Measurements from ENCODE around the gene SH2B3.
"Not testable (repeated sequence)": the region's sequence is repeated elsewhere in the genome, so short reads cannot be mapped to it uniquely, and the experiment has no call there.

The SH2B3 gene

DNA sequence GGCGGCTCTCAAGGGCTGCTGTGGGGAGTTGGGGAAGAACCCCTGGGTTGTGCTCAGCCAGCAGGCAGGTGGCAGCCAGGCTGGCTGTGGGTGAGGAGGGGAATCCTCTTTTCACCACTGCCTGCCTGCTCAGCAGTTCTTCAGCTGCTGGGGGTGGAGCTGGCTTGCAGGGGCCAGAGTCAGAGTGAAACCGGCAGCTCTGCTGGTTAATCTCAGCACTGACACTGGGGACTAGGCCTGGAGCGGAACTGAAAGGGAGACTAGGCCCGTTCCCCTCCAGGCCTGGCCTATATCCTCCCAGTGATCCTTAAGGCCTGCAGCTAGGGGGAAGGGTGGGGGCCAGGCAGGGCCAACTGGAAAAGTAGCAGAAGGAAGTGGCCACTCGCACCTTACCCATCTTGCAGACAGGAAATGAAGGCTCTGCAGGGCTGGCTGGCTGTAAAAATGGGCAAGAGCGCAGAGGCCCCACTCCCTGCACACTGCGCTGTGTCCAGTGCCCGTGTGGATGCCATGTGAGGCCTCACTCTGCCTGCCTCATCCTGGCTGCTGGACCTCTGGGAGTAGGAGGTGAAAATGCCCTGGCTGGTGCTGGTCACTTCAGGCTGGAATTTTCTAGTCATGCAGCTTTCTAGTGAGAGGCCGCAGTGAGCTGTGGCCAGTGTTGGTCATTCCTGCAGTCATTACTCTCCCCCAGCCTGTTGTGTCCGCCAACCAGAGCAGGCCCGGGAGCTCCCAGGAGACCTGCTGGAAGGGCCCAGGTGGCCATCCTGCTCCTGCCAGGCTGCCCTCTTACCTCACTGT lies 39.4 kb downstream of the SH2B3 start:
- DNase-seq (ENCODE audit: low spot score): no peak

DNA sequence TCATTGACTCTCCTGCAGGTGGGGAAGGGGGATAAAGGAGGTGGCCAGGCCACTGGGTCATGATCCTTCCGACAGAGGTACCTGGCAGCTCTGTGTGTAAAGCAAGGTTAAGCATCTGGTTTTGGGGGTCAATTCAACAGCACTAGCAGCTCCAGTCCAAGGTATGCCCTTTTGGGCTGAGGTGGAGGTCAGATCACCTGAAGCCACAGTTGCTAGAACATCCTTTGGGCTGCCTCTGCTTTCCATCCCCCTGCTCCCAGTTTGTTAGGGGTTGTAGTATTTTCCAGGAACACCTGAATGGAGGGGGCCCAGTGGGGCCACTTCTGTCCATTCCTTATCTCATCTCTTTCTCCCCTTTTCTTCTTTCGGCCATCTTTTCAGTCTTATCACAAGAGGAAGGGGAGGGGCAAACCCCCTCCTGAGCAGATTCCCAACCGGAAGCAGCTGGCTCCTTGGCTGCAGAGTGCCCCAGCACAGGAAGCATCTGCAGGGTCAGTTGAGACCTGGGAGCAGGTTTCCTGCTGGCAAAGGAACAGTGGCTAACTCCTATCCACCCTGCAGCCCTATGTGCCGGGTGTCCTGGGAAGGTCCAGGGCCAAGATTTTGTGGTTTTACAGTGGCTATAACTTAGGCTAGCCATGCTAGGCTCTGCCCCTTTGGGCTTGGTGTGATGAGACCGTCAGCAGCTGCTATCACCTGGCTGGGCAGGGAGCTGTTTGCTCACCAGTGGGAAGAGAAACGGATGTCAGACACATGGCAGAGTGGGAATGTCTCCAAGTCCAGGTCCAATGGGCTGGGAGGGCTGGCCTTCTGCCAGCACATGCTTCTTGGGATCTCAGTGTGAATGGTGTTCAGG lies 40.2 kb downstream of the SH2B3 start:
- no peak for DNase-seq (ENCODE audit: low spot score)

DNA sequence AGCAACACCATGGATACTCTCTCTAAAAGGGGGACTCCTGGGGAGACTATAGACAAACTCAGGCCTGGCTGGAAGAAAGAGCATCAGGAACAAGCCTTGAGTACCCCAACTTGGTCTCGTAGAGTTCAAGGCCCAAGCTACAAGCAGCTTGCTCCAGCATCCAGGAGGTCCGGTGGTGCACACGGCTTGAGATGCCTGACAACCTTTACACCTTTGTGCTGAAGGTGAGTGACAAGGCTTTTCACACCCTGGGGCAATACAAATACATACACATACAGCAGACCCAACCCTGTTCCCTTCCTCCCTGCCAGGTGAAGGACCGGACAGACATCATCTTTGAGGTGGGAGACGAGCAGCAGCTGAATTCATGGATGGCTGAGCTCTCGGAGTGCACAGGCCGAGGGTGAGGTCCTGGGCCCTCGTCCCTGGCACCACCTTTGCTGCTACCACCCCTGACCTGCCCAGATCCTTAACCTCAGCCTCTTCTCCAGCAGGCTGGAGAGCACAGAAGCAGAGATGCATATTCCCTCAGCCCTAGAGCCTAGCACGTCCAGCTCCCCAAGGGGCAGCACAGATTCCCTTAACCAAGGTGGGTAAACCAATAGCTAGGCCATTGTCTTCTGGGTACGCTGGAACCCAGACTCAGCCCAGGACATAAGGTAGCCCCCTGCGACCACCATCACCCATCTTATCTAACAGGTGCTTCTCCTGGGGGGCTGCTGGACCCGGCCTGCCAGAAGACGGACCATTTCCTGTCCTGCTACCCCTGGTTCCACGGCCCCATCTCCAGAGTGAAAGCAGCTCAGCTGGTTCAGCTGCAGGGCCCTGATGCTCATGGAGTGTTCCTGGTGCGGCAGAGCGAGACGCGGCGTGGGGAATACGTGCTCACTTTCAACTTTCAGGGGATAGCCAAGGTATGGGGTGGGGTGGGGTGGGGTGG lies 41.2 kb downstream of the SH2B3 start:
- no peak for DNase-seq (ENCODE audit: low spot score)

DNA sequence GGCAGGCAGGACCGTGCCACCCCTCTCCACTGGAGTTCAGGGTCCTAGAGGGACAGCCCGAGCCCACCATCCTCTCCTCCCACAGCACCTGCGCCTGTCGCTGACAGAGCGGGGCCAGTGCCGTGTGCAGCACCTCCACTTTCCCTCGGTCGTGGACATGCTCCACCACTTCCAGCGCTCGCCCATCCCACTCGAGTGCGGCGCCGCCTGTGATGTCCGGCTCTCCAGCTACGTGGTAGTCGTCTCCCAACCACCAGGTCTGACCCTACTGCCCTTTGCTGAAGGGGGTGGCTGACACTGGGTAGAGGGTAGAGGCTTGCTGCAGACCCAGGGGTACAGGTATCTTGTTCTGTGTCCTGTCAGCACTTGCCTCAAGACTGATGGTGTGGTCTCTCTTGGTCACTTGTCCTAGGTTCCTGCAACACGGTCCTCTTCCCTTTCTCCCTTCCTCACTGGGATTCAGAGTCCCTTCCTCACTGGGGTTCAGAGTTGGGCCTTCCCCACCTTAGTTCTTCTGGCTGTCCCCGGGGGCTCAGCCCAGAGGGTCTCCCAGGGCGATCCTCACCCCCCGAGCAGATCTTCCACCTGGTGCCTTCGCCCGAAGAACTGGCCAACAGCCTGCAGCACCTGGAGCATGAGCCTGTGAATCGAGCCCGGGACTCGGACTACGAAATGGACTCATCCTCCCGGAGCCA lies 42.0 kb downstream of the SH2B3 start:
- DNase-seq (ENCODE audit: low spot score): no peak

DNA sequence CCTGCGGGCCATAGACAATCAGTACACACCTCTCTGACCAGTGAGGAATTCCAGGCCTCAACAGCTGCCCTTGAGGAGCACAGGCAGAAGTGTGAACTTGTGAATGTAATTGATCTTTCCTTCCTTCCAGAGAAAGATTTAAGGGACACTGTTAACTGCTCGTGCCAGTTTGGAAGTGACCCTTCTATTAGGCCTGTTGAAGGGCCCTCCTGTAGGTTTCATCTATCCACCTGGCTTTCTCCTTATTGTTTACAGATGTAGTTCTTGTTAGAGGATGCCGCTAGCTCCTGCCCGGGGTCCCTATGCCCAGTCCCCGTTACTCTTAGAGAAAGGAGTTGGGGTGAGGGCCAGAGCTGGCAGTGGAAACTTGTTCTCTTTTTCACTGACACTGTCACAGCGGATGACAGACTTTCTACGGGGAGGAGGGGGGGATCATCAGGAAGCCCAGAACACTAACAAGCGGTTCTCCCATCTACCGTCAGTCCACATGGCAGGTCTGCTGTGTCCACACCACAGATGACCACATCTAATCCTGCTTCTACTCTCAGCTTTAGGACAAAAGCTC lies 42.6 kb downstream of the SH2B3 start:
- no peak for DNase-seq (ENCODE audit: low spot score)

DNA sequence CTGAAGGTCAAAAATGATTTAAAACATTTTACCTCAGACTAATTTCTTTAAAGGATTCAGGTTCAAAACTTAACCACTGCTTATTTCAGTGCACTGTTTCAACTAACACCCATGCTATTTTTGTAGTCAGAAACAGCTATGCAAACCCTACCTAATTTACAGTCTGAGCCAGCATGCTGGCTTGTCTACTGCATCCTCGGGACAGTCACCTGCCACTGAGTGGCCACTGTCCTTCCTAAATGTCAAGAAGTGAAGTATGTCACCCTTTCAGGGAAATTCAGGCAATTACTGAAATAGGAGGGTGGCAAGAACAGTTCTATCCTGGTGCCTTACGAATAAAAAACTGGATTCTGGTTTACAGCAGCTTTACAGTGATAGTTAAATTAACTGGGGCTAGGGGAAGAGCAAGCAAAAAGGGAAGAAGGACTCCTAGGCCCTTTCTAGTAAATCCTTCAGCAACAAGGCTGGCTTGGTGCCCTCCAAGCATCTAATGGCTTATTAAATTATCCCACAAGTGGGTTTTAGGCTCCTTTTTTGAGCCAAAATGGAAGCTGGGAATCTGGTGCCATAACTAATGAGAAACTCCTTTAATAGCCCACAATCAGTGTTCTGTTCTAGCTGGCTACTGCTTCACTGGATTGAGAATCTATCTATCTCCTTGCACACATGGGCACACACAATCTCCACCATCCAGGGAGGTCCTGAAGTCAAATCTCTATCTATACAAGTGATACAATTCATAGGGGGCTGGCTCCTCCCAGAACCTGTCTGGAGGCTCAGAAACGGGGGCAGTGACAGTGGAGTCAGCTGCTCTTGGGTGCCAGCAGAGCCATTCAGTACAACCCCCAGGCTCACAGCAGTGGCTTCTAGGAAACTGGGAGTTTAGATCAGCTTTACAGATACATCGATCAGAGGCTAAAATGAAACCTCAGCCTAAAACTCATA lies 43.4 kb downstream of the SH2B3 start:
- no peak for DNase-seq (ENCODE audit: low spot score)

DNA sequence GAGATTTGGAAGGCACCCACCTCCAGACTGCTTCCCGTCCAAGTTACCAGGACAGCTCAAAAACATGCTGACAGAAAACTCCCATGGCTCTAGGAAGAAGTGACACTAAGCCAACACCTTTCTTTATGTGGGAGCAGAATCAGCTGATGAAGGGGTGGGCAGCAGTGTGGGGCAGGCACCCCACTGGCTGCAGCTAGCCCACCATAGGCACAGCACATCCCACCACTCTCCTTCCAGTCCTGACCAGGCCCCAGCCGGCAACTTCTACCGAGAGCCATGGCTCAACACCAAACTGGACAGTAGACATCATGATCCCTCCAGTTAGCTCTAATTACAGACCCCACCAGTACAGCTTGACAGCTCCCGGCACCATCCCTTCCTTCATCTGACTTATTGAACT lies 45.0 kb downstream of the SH2B3 start:
- no peak for DNase-seq (ENCODE audit: low spot score)

DNA sequence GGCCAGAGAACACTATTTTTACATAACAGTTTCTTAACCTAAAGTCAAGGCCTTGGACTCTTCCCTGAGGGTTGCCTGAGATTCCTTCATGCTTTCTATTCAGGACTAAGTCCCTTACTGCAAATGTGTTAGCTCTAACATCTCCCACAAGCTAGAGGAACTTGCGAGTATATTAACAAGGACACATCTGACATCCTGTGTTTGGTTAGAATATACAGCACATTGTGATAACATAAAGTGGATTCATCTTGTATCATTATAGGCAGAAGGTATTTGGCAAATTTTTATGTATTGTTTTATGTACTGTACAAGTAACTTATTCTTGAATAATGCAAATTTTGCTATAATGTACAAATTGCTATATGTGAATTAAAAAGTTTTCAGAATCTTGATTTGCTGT lies 45.5 kb downstream of the SH2B3 start:
- DNase-seq (ENCODE audit: low spot score): no peak

DNA sequence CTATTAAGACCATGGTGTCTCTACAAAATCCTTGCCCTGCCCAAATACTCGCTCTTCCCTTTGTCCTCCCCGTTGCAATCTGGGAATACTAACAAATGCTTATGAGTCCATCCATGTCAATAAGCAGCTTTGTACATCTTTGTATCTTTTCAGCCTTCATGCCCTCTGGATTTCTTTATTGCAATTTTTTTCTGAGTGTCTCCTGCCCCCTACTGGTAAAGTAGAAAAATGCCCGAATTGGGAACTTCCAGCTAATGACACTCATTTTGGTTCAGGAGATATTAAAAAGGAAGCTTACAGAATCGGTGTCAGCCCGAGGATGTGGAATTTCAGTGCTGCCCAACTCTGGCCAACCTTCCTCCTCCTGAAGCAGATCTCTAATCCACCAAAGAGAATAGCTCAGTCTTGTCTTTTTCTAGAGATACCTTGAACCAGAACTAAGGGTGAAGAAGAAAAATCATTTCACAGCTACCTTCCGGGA lies 46.0 kb downstream of the SH2B3 start:
- peak; percentile 54 for DNase-seq (ENCODE audit: low spot score)

DNA sequence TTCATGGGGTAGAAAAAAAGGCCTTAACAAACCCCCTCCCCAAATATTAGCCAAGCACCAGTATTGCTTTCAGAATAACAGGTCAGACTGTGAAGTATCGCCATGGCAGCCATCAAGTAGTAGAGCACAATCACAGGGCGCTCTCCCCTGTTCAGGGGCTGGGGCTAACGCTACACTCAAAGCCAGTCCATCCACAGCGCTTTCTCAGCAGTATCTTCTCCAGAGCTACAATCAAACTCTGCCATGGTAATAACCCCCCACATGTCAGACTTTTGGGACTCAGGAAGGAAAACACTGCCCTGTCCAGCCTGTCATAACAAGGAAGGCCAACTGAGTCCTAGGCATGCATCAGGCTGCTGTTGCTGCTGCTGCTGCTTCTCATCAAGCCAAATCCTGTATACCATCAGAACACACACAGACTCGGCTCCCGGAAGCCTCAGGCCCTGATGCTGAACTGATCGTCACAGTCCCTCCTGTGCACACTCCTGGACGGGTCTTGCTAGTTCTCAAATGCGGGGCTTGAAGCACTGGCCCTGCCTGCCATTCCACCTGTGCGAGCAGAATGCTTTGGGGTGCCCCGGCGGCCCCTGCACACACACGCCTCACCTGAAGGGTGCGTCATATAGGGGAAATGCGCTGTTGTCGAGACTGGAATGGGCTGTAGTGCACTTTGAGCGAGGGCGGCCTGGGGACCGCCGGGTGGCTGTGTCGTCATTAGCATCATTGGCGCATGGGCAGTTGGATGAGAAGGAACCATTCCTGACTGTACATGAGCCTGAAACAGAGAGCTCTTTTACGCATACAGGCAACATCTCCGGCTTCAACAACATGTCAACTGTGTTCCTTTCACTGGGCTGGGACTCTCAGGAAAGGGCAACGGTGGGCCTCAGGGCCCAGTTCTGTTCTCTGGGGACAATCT lies 47.6 kb downstream of the SH2B3 start:
- no peak for DNase-seq (ENCODE audit: low spot score)

DNA sequence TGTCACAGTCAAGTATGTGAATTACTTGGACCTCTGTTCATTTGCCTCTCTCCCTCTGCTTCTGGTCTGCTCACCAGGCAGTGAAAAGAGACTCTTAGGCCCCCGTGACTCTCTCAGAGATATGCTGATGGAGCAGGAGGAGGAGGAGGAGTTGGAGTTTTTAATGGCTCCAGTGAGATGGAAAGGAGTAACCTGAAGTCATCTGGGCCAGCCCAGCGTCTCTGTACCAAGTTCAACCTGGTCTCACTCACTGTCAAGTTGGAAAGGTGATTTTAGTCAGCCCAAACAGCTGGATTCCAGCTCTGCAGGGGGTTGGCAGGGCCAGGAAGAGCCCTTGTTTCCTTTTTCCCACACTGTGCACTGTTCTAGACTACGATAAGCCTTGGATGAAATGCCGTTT lies 48.6 kb downstream of the SH2B3 start:
- no peak for DNase-seq (ENCODE audit: low spot score)

DNA sequence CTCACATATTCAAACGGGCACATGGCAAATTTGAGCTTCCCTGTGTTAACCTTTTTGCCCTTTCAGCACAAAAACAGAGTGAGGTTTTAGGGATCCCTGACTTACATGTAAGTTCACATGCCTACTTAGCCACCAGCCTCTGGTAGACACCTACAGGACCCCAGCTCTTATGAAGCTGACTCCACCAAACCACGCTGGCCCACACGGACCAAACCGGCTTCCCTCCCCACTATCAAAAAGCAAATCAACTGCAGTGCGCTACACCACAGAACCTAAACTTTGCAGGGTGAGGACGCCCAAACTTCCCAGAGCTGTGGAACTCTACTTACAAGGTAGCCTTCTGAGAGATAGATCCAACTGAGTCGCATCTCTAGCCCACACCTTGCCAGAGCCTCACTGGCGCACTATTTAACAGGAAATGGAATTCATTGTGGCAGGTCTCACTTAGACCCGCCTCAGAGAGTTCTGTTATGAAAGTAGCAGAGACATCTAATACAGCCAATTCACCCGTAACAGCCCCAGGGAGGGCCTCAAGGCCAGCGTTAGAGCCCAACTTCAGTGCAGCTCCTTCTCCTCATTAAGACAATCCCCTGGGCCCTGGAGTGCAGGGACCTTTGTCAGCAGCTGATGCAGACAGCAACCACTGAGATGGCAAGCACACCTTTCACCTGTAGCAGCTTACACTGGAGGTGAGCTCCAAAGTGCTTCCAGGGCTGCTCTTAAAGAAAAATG lies 49.2 kb downstream of the SH2B3 start:
- no peak for DNase-seq (ENCODE audit: low spot score)

DNA sequence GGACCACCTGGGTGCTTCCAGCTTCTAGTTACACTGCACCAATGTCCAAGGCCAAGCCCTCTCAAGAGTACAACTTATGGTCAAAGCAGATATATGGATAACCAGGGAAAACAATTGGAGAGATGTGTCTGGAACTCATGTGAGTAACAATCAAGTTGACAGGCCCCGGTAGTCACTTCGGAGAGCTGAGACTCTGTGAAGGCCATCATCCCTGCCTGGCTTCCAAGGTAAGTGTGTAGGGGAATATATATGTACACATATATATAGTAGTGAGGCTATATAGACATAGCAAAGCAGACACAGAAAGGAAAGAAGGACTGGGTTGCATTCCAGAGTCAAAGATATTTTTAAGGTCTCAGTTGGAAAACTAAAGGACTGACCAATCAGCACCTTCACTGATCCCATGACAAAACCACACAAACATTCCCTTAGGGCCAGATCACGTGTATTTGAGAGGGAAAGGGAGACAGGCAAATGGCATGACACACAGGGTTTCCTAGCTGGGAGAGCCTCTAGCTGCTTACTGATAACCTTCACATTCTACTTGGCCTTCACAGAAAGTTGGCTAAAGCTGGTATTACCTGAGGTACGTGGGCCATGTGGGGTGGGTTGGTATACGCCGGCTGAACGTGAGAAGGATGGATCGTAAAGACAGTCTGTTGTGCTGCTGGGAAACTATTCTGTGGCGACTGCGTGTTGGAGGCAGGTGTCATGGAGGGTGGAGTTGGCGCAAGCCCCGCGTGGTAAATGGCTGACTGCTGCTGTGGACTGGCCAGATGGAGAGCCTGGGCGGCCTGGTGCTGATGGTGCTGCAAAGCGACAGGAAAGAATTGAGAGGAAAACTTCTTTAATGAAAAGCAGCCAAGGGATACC lies 50.0 kb downstream of the SH2B3 start:
- DNase-seq (ENCODE audit: low spot score): peak; percentile 74

DNA sequence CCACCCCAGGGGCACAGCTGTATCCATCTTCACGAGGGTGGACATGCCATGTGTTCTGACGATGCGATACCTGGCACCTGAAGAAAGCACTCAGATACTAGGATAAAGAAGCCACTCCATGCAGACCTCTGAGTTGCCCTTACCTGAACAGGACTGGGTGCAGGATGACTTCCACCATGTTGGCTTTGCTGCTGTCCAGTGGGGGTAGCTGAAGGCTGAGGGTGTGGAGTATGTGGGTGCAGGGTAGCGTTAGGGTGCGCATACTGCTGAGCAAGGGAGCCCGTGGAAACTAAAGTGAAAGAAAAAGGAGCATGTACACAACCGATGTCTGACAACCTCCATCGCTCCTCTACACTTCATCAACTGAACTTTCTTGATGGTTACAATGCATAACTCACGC lies 51.3 kb downstream of the SH2B3 start:
- no peak for DNase-seq (ENCODE audit: low spot score)

DNA sequence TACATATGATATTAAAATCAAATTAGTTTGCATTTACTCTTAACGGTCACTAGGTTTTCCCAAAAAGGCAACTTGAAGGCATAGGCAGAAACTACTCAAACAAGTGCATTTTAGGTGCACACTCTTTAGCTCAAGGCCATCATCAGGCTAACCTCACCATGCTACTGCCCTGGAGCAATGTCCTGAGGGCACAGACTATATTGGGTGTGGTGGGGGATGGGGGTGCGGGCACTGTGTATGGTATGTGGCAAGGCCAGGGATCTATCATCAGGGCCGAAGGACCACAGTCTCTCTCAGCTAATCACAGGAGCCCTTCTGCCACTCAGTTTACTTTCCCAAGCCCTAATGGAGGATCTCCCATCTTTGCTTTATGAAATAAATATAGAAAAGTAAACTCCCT lies 51.9 kb downstream of the SH2B3 start:
- no peak for DNase-seq (ENCODE audit: low spot score)

DNA sequence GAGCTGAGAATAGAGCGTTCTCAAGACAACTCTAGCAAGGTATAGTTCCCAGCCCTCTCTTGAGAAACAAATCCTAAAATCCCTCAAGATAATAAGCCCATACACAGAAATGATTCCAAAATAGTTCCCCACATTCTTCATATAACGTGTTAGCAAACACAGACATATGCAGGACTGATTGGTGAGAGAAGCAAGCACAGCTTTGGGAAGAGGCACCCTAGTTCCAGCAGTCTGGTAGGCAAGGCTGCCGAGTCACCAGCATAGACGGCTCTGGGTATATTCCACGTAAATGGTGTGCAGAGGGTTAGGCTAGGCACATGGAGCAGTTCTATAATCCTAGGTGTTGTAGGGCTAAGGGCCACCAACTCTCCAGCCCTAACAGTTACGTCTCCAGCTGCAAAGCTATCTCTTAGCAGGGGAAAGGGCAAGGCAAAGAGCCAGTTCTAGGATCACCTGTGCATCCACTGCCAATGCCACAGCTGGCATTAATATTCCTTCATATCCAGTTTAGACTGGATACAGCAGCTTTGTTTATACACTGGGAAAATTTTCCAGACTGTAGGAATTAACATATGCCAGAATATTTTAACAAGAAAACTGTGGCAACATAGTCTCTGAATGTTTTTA lies 52.9 kb downstream of the SH2B3 start:
- DNase-seq (ENCODE audit: low spot score): no peak

DNA sequence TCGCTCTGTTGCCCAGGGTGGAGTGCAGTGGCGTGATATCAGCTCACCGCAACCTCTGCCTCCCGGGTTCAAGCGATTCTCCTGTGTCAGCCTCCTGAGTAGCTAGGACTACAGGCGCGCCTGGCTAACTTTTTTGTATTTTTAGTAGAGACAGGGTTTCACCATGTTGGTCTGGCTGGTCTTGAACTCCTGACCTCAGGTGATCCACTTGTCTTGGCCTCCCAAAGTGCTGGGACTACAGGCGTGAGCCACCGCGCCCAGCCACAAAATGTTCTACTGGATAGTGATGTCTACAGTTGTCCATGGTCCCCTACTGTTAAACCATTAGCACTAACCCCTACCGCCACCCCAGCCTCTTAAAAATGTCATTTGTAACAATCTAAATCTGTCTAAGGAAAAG lies 54.4 kb downstream of the SH2B3 start:
- not testable (repeated sequence) for DNase-seq (ENCODE audit: low spot score)

All from AG08395 (cell line).